HUES48 (cell line): ENCODE results near the gene DPCD.
A peak's percentile ranks its signal among the peaks of the same experiment; 100 is the strongest.

ENCODE experiments used
- H3K27ac ChIP-seq: one replicate; pipeline ENCODE4 v1.7.0; 2013; ENCODE audit warnings: low read depth, low read length, inconsistent platforms
- H3K27me3 ChIP-seq: 2 replicates; pipeline ENCODE4 v1.6.1; 2013; ENCODE audit warnings: mild to moderate bottlenecking, low read length; ENCODE audit not compliant: control insufficient read depth, insufficient read depth
- H3K36me3 ChIP-seq: 2 replicates; pipeline ENCODE4 v1.6.1; 2013; ENCODE audit warnings: low read length; ENCODE audit not compliant: control insufficient read depth, insufficient read depth
- H3K4me1 ChIP-seq: 2 replicates; pipeline ENCODE4 v1.6.1; 2013; ENCODE audit warnings: mild to moderate bottlenecking, low read length; ENCODE audit not compliant: control insufficient read depth, insufficient read depth
- H3K4me3 ChIP-seq: 2 replicates; pipeline ENCODE4 v1.5.1; 2013; ENCODE audit warnings: mild to moderate bottlenecking, low read depth, low read length
- H3K9ac ChIP-seq: 2 replicates; pipeline ENCODE4 v1.6.1; 2013; ENCODE audit warnings: mild to moderate bottlenecking, low read depth, low read length, moderate library complexity
- H3K9me3 ChIP-seq: 2 replicates; pipeline ENCODE4 v1.6.1; 2013; ENCODE audit warnings: low read length; ENCODE audit not compliant: control insufficient read depth, insufficient read depth

The DPCD gene

DNA sequence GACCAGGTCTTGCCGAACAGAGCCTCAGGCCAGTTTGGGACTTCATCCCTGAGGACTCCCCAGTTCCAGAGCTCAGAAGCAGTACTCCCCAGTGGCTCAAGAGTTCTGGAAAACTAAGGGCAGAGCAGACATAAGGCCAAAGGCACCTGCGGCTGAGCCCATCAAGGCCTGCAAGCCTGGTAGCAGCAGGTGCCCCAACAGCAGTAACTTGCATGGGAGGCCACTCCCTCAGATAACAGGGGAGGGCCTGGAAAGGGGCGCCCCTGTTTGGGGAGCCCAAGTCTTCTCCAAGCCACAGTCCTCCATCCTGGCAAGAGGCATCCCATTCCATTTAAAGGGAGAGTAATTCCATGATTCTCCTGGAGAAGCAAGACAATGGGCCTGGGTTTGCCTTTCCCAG lies 13.0 kb upstream of the DPCD start:
- Histone ChIP-seq H3K4me3 (no peak overlapping the region), H3K9ac (no peak overlapping the region), H3K9me3 (no peaks in the 10 kb centered on the region), H3K4me1 (0 out of 2 replicates have a peak, but pooled peaks cover 4% of the 10 kb centered on the region), H3K27ac (no peak overlapping the region), H3K27me3 (peaks cover 27% of the 10 kb centered on the region), H3K36me3 (peaks cover 18% of the 10 kb centered on the region)

DNA sequence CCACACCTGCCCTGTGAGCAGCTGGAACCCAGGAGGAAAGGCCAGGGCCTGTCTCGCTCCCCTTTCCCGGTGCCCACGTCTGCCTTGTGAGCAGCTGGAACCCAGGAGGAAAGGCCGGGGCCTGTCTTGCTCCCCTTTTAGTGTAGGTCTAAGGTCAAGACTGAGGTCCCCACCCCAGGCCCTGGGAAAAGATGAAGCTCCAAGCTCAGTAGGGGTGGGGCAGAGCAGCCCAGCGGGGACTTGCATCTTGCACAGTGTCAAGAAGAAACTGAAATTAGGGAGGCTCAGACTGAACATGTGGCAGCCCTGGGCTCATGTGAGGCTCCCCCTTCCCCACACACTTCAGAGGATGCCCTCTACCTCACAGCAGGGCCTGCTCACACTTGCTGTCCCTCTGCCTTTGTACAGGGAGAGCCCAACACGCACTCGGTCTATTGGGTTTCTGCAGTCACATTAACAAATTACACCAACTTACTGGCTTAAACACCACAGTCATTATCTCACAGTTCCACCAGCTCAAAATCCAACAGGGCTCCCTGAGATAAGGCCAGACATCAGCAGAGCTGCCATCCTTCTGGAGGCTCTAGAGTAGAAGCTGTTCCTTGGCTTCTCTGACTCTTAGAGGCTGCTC lies 12.4 kb upstream of the DPCD start:
- Histone ChIP-seq H3K36me3 (peaks cover 24% of the 10 kb centered on the region), H3K9me3 (no peaks in the 10 kb centered on the region), H3K27me3 (peaks cover 23% of the 10 kb centered on the region), H3K4me1 (peaks cover 10% of the 10 kb centered on the region; the same call in 1 of the 2 replicates), H3K27ac (no peak overlapping the region), H3K4me3 (no peak overlapping the region), H3K9ac (no peak overlapping the region)

DNA sequence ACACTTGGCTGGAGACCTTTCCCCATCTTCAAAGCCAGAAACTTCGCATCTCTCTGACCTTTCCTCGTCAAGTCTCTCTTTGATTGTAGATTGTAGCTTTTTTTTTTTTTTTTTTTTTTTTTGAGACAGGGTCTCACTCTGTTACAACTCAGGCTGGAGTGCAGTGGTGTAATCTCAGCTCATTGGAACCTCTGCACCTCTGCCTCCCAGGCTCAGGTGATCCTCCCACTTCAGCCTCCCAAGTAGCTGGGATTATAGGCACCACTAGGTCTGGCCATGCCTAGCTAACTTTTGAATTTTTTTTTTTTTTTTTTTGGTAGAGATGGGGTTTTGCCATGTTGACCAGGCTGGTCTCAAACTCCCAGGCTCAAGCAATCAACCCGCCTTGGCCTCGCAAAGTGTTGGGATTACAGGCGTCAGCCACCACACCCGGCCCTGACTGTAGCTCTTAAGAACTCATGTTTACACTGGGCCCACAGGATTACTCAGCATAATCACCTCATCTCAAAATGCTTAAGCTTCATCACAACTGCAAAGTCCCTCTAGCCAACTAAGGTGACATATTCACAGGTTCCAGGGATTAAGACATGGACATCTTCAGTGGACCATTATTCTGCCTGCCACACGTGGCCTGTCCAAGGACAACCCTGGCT lies 11.8 kb upstream of the DPCD start:
- Histone ChIP-seq H3K27ac (no peak overlapping the region), H3K36me3 (peaks cover 24% of the 10 kb centered on the region), H3K27me3 (peaks cover 16% of the 10 kb centered on the region), H3K9ac (no peak overlapping the region), H3K4me1 (peaks cover 11% of the 10 kb centered on the region; the same call in 1 of the 2 replicates), H3K4me3 (no peak overlapping the region), H3K9me3 (no peaks in the 10 kb centered on the region)

DNA sequence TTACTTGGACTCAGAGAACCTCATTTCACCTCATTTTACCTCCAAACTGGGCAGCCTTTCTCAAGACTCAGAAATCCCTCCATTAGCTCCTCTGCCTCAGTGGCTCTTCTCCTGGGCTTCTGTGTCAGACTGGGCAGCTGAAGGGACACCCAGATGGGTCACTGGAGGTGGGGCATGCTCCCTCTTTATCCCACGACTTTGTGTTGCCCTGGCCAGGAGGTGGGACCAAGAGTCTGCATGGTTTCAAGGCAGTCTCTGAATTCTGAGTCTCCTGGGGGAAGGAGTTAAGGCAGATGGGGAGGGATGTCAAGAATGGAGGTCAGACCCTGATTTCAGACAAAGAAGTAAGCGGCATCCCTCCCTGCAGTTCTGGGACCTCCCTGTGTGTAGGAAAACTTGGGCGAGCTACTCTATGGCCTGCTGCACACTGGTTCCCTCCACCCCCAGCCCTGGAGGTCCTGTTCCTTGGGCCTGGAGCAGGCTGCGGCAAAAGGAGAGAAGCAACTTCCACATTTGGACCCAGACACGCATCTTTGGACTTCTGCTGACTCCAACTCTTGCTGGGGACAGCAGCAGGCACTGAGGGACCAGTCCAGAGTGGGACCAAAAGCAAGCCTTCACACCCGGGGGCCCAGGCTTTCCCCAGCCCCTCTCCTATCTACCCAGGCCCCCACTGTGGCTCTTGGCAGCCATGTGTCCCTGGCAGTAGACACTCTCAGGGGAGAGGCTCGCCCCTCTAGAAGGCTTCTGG lies 10.8 kb upstream of the DPCD start:
- Histone ChIP-seq H3K4me3 (no peak overlapping the region), H3K36me3 (peaks cover 24% of the 10 kb centered on the region), H3K9me3 (no peaks in the 10 kb centered on the region), H3K27ac (no peak overlapping the region), H3K9ac (no peak overlapping the region), H3K4me1 (peaks cover 15% of the 10 kb centered on the region; the same call in 1 of the 2 replicates), H3K27me3 (peaks cover 8% of the 10 kb centered on the region)

DNA sequence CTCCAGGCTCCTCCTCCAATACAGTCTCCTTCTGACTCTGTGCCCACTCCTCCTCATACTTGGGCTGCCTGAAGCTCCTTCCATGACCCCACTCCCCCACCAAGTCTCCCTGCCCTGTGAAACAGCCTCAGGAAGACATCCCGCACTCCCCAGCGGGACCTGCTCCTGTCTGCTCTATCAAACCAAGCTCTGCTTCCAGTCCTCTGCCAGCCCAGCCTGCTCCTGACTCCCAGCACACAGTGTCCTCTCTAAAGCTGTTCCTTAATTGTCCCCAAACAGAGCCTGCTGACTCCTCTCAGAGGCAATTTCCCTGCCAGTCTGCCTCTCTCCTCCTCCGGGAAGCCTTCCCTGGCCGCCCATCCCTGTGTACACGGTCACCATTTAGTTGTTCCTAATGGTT lies 9.9 kb upstream of the DPCD start:
- Histone ChIP-seq H3K4me3 (no peak overlapping the region), H3K9me3 (no peaks in the 10 kb centered on the region), H3K36me3 (peaks cover 33% of the 10 kb centered on the region), H3K27me3 (no peaks in the 10 kb centered on the region), H3K27ac (no peak overlapping the region), H3K4me1 (peaks cover 15% of the 10 kb centered on the region; the same call in 1 of the 2 replicates), H3K9ac (no peak overlapping the region)

DNA sequence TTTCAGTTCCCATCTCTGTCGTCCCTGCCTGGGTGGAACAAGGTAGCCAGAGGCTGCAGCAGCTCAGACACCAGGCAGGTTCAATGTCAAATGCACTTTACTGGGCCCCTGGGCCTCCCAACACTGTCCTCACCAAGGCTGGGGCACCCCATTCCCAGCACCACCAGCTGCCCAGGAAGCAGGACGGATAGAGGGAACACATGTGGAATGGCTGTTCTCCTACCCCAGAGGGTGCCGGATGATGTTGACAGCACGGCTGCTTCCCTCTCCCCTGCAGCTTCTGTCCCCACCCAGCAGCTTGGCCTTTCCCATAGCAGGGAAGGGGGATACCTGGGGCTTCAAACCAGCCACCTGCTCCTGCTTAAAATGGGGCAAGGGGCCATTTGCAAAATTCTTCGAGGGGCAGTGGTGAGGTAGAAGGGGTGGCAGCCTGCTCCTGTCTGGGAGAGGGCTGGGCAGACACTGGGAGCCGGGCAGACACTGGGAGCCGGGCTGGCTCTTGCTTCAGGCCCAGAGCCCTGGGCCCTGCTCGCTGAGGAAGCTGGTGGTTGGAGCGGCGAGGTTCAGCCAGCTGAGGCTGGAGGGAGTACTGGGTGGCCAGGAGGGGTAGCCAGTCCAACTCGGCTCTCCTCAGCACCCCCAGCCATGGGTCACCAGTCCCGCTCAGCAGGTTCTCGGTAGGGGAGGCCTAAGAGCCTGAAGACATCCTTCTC lies 9.2 kb upstream of the DPCD start:
- Histone ChIP-seq H3K27me3 (no peaks in the 10 kb centered on the region), H3K36me3 (peaks cover 41% of the 10 kb centered on the region), H3K4me1 (peaks cover 15% of the 10 kb centered on the region; the same call in 1 of the 2 replicates), H3K9me3 (no peaks in the 10 kb centered on the region), H3K9ac (no peak overlapping the region), H3K4me3 (no peak overlapping the region), H3K27ac (no peak overlapping the region)

DNA sequence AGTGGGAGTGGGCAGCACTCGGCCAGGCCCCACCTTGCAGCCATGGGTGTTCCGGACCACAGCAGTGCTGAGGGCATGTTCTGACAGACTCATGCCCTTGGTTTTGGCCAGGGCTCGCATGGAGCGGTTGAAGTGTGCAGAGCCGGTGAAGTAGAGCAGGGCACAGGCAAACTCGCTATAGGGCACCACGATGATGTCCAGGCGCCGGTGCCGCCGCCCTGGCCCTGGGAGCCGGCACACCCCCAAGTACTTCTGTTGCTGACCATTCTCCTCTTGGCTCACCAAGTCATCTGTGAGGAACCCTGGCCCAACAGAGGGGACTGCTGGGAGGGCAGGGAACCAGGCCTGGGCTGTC lies 8.6 kb upstream of the DPCD start:
- H3K4me3 ChIP-seq, result no peak overlapping the region
- no peak overlapping the region for H3K9ac ChIP-seq
- no peak overlapping the region for H3K27ac ChIP-seq
- H3K27me3 ChIP-seq, result no peaks in the 10 kb centered on the region
- peaks cover 45% of the 10 kb centered on the region for H3K36me3 ChIP-seq
- H3K4me1 ChIP-seq, result peaks cover 15% of the 10 kb centered on the region; the same call in 1 of the 2 replicates
- H3K9me3 ChIP-seq, result no peaks in the 10 kb centered on the region

DNA sequence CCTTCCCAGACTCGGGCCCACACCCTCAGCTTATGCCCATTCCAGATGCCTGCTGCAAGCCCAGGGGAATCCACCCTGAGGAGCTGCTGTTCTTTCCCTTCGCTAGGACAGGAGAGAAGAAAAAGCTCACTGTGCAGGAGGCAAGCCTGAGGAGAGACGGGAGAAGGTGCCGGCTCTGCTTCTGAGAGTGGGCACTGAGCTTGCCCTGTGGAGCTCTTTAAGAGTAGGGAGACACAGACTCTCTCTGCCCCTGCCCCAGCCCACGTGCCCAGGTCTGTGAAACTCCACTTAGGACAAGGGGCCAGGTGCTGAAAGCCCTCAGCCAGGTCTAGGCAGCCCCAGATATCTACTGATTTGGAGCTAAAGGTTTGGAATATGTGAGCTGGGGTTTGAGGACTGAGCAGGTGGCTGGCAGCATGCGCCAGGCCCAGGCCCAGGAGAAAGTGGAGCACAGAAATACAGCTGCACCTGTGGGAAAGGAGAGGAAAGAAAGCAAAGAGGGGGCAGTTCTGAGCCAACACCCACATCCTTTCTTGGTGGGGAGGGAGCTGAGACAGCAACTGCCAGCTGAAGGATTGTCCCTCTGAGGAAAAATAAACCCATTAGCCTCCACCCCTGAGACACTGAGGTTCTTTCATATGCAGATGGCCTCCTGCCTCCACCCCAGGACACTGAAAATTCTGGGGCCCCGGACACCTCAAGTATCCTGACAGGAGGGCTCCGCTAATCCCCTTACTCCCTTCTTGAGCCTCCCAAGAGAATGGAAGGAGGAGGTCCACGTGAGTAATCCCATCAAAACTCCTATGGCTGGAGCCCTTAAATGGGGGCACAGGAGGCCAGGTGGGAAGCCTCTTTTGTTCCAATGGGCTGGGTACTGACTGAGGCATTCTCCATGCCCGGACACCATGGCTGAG lies 7.4 kb upstream of the DPCD start:
- H3K9me3 ChIP-seq, result no peaks in the 10 kb centered on the region
- no peak overlapping the region for H3K4me3 ChIP-seq
- H3K36me3 ChIP-seq, result peaks cover 54% of the 10 kb centered on the region
- peak overlapping the region; percentile 61 for H3K27ac ChIP-seq
- H3K27me3 ChIP-seq, result no peaks in the 10 kb centered on the region
- no peak overlapping the region for H3K9ac ChIP-seq
- peaks cover 15% of the 10 kb centered on the region; the same call in 1 of the 2 replicates for H3K4me1 ChIP-seq

DNA sequence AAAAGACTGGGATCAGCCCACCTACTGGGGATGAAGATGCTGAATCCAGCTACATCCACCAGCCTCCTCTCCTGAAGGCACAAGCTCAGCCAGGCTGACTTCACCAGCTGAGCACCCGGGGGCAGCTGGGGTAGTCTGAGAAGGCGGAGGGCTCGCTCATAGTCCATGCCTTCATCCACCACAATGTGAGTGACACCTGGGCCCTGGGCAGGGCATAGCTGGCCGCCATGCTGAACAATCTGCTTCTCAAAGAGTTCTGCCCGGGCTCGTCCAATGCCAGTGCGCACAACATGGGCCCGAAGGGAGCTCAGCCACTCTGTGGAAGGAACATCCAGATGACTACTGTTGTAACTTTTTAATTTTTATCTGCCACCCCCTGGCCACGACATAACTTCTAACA lies 2.3 kb upstream of the DPCD start:
- peaks cover 35% of the 10 kb centered on the region for H3K36me3 ChIP-seq

DNA sequence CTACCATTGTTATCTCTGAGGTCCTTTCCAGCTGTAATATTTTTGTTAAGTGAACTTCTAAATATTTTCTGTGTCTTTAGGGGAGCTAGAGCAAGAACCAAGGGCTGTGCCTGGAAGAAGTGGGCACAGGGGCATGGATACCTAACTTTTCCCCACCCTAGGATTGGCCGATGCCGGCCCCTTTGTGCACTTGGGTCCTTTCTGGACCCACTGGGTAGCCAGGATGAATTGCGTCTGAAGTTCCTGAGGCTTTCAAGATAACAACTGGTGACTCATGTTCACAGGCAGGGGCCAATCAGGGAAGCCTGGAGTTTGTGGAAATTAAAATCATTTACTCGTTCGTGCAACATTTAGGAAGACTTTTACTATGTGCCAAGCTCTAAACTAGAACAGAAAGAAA lies 758 bp downstream of the DPCD start:
- Histone ChIP-seq H3K4me1 (peaks cover 11% of the 10 kb centered on the region), H3K36me3 (peaks cover 20% of the 10 kb centered on the region; the same call in 1 of the 2 replicates), H3K27me3 (no peaks in the 10 kb centered on the region), H3K4me3 (peak overlapping the region; percentile 97), H3K9ac (no peak overlapping the region), H3K27ac (no peak overlapping the region), H3K9me3 (no peaks in the 10 kb centered on the region)

More for the DNA sequence above, 2.3 kb upstream of the DPCD start:
- Histone ChIP-seq H3K4me1 (peaks cover 18% of the 10 kb centered on the region), H3K9ac (no peak overlapping the region), H3K4me3 (no peak overlapping the region), H3K9me3 (no peaks in the 10 kb centered on the region), H3K27ac (no peak overlapping the region), H3K27me3 (no peaks in the 10 kb centered on the region)
